ENCODE measurements around the gene MTHFD1L. TPM values are rescaled to one million over a fixed set of nuclear protein-coding genes. Genes with fewer than 3 reads are reported as not detected.
"Not testable (repeated sequence)": the region's sequence is repeated elsewhere in the genome, so short reads cannot be mapped to it uniquely, and the experiment has no call there.

Gene MTHFD1L
- total RNA-seq, 2 donors from 2014 or later: 4.1 to 12.2 TPM

DNA sequence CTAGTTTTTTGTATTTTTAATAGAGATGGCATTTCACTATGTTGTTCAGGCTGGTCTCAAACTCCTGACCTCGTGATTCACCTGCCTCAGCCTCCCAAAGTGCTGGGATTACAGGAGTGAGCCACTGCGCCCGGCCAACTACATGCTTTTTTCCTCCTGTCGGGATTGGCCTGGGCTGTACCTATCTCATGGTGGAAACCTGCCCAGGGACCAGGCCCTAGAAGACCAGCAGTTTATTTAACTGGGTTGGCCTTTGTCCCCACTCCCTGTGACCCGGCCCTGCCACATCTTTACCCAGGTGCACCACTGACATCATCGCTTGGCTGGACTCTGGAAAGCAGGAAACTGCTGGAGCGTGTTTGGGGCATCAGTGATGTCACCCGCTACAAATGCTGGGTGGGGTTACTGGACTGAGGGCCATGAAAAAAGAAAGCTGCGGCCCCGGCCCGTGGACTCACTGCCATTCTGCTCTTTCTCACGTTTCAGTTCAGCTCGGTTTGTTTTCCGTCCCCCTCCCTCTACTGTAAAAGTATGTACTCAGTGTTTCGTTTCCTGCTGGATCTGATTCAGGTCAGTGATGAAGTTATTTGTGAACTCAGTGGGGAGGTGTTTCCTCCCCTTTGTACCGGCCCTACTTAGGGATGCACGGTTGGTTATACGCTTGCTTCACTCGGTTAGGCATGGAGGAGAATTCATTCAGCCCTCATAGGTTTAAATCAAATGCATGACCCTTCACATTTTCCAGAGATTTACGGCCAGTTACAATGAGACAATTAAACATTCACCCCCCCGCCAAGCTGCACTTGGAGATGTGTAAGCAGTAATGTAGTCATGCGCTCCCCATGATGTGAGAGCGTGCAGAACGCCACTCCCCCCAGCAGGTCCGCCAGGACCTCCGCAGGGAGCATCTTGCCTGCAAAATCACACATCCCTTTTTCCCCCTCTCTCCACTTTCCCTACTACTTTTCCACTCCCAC is 179.3 kb downstream of the MTHFD1L start:
- Histone ChIP-seq H3K9me3 (no peaks in the 10 kb centered on the region), H3K36me3 (no peaks in the 10 kb centered on the region), H3K27ac (peak overlapping the region; percentile 85 to 89), H3K4me1 (peaks cover 0 to 41% of the 10 kb centered on the region in 2 donors), H3K4me3 (peak overlapping the region in 1 of 2 donors; percentile 25), H3K27me3 (no peaks in the 10 kb centered on the region)
- DNase-seq (ENCODE audit: low spot score): peak; percentile 86
- TF ChIP-seq, protein P1, sequence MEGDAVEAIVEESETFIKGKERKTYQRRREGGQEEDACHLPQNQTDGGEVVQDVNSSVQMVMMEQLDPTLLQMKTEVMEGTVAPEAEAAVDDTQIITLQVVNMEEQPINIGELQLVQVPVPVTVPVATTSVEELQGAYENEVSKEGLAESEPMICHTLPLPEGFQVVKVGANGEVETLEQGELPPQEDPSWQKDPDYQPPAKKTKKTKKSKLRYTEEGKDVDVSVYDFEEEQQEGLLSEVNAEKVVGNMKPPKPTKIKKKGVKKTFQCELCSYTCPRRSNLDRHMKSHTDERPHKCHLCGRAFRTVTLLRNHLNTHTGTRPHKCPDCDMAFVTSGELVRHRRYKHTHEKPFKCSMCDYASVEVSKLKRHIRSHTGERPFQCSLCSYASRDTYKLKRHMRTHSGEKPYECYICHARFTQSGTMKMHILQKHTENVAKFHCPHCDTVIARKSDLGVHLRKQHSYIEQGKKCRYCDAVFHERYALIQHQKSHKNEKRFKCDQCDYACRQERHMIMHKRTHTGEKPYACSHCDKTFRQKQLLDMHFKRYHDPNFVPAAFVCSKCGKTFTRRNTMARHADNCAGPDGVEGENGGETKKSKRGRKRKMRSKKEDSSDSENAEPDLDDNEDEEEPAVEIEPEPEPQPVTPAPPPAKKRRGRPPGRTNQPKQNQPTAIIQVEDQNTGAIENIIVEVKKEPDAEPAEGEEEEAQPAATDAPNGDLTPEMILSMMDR (IDR thresholded peaks at IDR 0.05): no peak

DNA sequence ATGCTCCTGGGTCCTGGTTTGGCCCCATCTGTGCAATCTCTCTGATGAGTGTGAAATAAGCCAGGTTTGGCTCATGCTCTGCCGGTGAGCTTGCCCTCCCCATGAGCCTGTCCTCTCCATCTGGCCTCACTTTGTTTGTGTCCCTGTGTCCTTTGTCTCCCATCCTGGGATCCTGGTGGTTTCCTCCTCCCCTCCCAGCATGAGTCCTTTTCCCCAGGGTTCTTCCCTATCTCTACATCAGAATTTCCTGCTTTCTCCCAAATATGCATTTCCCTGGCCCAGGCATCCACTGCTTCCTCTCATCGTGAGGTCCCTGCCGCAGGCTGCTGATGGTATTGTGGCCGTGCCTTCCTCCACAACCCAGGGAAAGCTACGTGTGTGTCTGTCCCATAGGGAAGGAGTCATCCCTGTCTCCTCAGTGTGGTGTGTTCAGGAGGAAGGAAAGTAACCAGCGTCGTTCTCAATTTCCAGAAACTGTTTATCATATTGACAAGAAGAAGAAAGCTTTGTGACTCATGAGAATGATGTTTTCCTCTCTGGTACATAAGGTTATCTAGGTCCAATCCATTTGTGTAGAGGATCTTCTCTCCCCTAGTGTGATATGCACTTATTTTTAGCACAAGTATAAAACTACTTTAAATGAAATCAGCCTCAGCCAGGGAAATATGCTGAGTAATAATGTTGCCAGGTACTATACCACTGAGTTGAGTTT is 180.2 kb downstream of the MTHFD1L start:
- peak overlapping the region in 1 of 2 donors; percentile 25 for H3K4me3 ChIP-seq
- H3K9me3 ChIP-seq; H3K27me3 ChIP-seq; H3K36me3 ChIP-seq; DNase-seq (ENCODE audit: low spot score): not testable (repeated sequence)
- H3K4me1 ChIP-seq: peaks cover 0 to 36% of the 10 kb centered on the region in 2 donors
- peak overlapping the region; percentile 85 to 89 for H3K27ac ChIP-seq

DNA sequence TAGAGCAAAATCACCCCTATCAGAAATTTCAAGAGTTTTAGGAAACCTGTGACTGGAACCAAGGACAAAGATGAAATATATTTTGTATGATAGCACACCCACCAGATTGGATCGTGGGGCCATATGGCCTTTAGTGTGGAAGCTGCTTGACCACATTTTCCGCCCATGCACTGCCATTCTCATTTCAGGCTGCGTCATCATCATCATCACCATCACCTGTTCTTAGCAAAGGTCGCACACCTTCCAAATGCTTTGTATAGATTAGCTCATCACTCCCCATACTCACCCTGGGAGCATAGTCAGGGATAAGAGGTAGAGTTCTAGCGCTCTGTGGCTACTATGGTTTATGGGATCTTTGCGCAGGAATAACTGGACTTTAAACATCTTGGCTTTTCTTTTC is 185.7 kb downstream of the MTHFD1L start:
- H3K9me3 ChIP-seq: no peaks in the 10 kb centered on the region
- TF ChIP-seq, protein P1 (IDR thresholded peaks at IDR 0.05): no peak
- no peaks in the 10 kb centered on the region for H3K36me3 ChIP-seq

DNA sequence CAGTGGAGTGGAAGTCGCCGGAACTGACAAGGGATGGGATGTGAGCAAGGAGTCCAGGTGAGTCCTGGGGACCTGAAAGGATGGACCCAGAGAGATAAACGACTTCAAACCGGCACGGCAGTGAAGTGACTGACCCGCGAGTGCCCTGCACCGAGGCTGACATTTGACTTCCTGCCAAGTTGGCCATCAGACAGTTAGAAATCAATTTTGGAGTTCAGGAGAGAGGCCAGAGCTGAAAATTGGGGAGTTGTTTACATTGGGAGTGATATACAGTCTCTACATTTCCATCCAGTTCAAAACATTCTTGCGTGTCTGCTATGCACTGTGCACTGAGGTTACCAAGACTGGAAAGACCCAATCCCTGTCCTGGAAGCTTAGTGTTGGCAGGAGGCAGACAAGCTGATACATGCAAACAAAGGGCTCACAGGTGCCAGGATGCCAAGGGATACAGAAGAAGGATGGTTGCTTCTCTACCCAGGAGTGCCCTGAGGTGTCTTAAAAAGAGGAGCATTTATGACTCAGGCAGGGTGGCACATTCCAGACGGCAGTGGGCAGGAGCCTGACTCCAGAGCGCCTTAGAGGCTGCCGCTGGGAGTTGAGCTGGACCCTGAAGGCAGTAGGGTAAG is 186.6 kb downstream of the MTHFD1L start:
- no peak overlapping the region for H3K27ac ChIP-seq
- no peaks in the 10 kb centered on the region for H3K36me3 ChIP-seq
- H3K4me1 ChIP-seq: peaks cover 0 to 13% of the 10 kb centered on the region in 2 donors
- TF ChIP-seq, protein P1 (IDR thresholded peaks at IDR 0.05): no peak
- DNase-seq (ENCODE audit: low spot score): peak; percentile 54
- no peaks in the 10 kb centered on the region for H3K9me3 ChIP-seq
- H3K4me3 ChIP-seq: no peak overlapping the region
- no peaks in the 10 kb centered on the region for H3K27me3 ChIP-seq

More for the DNA sequence above, 185.7 kb downstream of the MTHFD1L start:
- Histone ChIP-seq H3K4me3 (no peak overlapping the region), H3K4me1 (peaks cover 0 to 13% of the 10 kb centered on the region in 2 donors), H3K27me3 (no peaks in the 10 kb centered on the region), H3K27ac (no peak overlapping the region)
- DNase-seq (ENCODE audit: low spot score): no peak

DNA sequence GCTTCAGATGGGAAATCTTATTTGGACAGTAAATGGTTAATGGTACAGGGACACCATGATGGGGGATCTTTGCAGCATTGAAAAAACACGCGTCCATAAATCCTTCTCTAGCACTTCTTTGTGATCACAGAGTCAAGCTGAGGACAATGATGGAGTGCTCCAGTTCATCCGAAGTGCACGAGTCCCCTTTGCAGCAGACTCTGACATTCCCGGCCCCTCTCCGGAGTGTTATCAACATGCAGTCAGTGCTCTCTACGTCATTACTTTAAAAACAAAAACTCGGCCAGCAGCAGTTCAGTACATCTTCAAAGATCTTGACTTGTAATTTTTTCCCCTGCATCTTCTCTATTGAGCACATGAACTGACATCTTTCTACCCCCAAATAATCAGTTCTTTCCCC is 188.8 kb downstream of the MTHFD1L start:
- H3K4me3 ChIP-seq: no peak overlapping the region
- DNase-seq (ENCODE audit: low spot score): peak; percentile 82
- TF ChIP-seq, protein P1 (IDR thresholded peaks at IDR 0.05): no peak
- peaks cover 0 to 33% of the 10 kb centered on the region in 2 donors for H3K4me1 ChIP-seq
- no peaks in the 10 kb centered on the region for H3K9me3 ChIP-seq
- H3K36me3 ChIP-seq: no peaks in the 10 kb centered on the region
- peak overlapping the region; percentile 52 to 68 for H3K27ac ChIP-seq
- H3K27me3 ChIP-seq: no peaks in the 10 kb centered on the region

Measured in right atrium auricular region (tissue), 2 donors.